ENCODE results near the gene MKNK1. TPM values are rescaled to one million over a fixed set of nuclear protein-coding genes. Genes with fewer than 3 reads are reported as not detected.

Gene MKNK1
- total RNA-seq, 1 experiment from 2014 or later: 18.6 TPM

- TF ChIP-seq HMGXB4 (CRISPR knock-in tag; IDR thresholded peaks at IDR 0.05): peak; percentile 83
Observed at GRCh38 chr1:46532498-46533178, 71.4 kb downstream of the MKNK1 start (continued).

GRCh38 chr1:46532095-46532494 lies 72.0 kb downstream of the MKNK1 start:
- ATAC-seq (no peak), DNase-seq (ENCODE audit: low spot score) (no peak)
- H3K9me3 Mint-ChIP-seq: peaks cover 7% of the 10 kb centered on the region; the same call in 1 of the 2 replicates
- ChIA-PET POLR2A (no interaction called here), CTCF (interaction anchor here (1.0 to 10.6 kb wide), 11 partner anchors 10 to 119 kb away, joined by 3 to 241 read pairs (median 13); partner anchors contain the start of genes DMBX1, KNCN and MKNK1)
- TF ChIP-seq EMX1 (CRISPR knock-in tag; IDR thresholded peaks at IDR 0.05) (no peak), FOXJ3 (CRISPR knock-in tag; IDR thresholded peaks at IDR 0.05; ENCODE audit: borderline replicate concordance) (no peak), ATF1 (CRISPR knock-in tag; IDR thresholded peaks at IDR 0.05) (no peak), MLX (CRISPR knock-in tag; IDR thresholded peaks at IDR 0.05) (no peak), SMAD3 (CRISPR knock-in tag; IDR thresholded peaks at IDR 0.05; ENCODE audit: borderline replicate concordance) (no peak), NR1H2 (CRISPR knock-in tag; IDR thresholded peaks at IDR 0.05) (no peak), ELF4 (CRISPR knock-in tag; IDR thresholded peaks at IDR 0.05; ENCODE audit: low read depth) (no peak), ZNF232 (CRISPR knock-in tag; IDR thresholded peaks at IDR 0.05) (no peak), FOXP4 (CRISPR knock-in tag; IDR thresholded peaks at IDR 0.05) (no peak), NR2C2 (CRISPR knock-in tag; IDR thresholded peaks at IDR 0.05) (no peak), NFE2L1 (CRISPR knock-in tag; IDR thresholded peaks at IDR 0.05) (no peak), ZSCAN18 (CRISPR knock-in tag; IDR thresholded peaks at IDR 0.05) (no peak), ZNF281 (CRISPR knock-in tag; IDR thresholded peaks at IDR 0.05) (no peak), NR3C1 (CRISPR knock-in tag; conservative IDR thresholded peaks at IDR 0.05; ENCODE audit: low read depth) (no peak), ESRRA (CRISPR knock-in tag; IDR thresholded peaks at IDR 0.05; ENCODE audit: borderline replicate concordance) (no peak), TEAD4 (CRISPR knock-in tag; IDR thresholded peaks at IDR 0.05) (no peak), CDX4 (CRISPR knock-in tag; IDR thresholded peaks at IDR 0.05; ENCODE audit: borderline replicate concordance) (no peak), FOXK1 (CRISPR knock-in tag; IDR thresholded peaks at IDR 0.05) (no peak), NFYB (CRISPR knock-in tag; conservative IDR thresholded peaks at IDR 0.05; ENCODE audit: low read depth) (no peak)
- H3K27me3 Mint-ChIP-seq (ENCODE audit: low read depth): peaks cover 93% of the 10 kb centered on the region
- H3K36me3 Mint-ChIP-seq: no peaks in the 10 kb centered on the region
- H3K4me3 Mint-ChIP-seq: no peak overlapping the region
- H3K4me1 Mint-ChIP-seq: peaks cover 30% of the 10 kb centered on the region
- no peak overlapping the region for H3K27ac Mint-ChIP-seq
